IPS-15b (cell line): Measurements from ENCODE around the gene LHFPL3.

Experiments
- H3K27me3 ChIP-seq: one replicate; pipeline ENCODE4 v1.6.1; 2013; ENCODE audit warnings: low read length; ENCODE audit not compliant: control insufficient read depth, insufficient read depth
- H3K36me3 ChIP-seq: one replicate; pipeline ENCODE4 v1.6.1; 2013; ENCODE audit warnings: low read length; ENCODE audit not compliant: control insufficient read depth, insufficient read depth
- H3K4me1 ChIP-seq: one replicate; pipeline ENCODE4 v1.6.1; 2013; ENCODE audit warnings: mild to moderate bottlenecking, low read length; ENCODE audit not compliant: control insufficient read depth, insufficient read depth
- H3K4me3 ChIP-seq: one replicate; pipeline ENCODE4 v1.5.1; 2013; ENCODE audit warnings: low read depth, low read length
- H3K9ac ChIP-seq: one replicate; pipeline ENCODE4 v1.6.1; 2013; ENCODE audit warnings: low read depth, mild to moderate bottlenecking, low read length
- H3K9me3 ChIP-seq: one replicate; pipeline ENCODE4 v1.6.1; 2013; ENCODE audit warnings: mild to moderate bottlenecking, low read length; ENCODE audit not compliant: control insufficient read depth, insufficient read depth

Gene LHFPL3

DNA sequence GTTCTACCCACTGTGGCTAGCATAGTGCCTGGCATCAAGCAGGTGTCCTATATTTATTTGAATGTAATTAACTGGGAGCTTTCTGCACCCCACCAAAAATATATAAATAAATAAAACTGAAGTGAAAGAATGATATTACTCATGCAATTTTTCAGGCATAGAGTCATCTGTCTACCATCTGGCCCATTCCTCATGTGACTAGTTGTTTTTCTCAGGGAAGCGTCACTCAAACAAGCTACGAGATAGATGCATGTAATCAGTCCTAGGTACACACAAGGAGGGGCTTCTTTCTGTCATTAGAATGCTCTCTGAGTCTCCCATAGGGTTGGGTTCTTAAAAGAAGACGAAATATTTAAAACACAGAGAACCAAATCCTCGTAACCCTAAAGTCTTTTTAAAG lies 430.1 kb downstream of the LHFPL3 start:
- no peak overlapping the region for H3K9ac ChIP-seq
- H3K9me3 ChIP-seq: no peaks in the 10 kb centered on the region
- no peaks in the 10 kb centered on the region for H3K36me3 ChIP-seq
- H3K4me3 ChIP-seq: no peak overlapping the region
- H3K4me1 ChIP-seq: no peaks in the 10 kb centered on the region
- no peaks in the 10 kb centered on the region for H3K27me3 ChIP-seq

DNA sequence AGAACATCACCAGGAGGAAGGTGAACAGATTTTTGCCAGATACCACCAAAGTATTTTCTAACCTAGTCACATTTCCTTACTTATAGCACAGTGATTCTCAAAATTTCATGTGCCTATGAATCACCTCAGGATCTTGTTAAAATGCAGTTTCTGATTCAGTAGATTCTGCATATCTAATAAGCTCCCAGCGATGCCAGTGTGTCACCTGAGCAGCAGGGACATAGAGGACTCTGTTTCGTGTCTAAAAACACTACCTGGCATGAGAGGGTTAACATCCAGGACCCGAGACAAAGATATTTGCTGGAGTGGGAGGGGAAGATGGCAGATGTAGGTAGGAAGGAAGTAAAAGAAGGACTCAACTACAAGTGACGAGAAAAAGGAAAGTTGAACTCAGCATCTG lies 433.5 kb downstream of the LHFPL3 start:
- no peak overlapping the region for H3K9ac ChIP-seq
- no peak overlapping the region for H3K4me3 ChIP-seq
- H3K4me1 ChIP-seq: no peaks in the 10 kb centered on the region
- no peaks in the 10 kb centered on the region for H3K9me3 ChIP-seq
- H3K27me3 ChIP-seq: no peaks in the 10 kb centered on the region
- H3K36me3 ChIP-seq: no peaks in the 10 kb centered on the region

DNA sequence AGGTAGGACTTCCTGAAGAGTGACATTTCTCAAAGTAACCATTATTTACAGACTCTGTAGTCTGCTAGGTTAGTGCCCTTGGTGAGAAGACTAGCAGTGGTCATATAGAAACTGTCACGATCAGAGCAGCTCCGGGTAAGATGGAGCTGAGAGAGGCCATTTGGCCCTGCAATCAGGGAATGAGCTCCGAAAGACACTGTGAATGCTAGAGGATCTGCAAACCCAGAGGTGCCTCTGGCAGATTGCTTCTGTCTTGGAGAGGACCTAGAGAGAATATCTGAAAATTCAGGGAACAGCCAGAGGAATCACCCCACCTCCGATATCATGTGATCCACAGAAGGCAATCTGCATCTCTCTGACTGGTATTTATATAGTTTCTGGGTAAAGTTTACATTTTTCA lies 438.7 kb downstream of the LHFPL3 start:
- H3K9me3 ChIP-seq: no peaks in the 10 kb centered on the region

DNA sequence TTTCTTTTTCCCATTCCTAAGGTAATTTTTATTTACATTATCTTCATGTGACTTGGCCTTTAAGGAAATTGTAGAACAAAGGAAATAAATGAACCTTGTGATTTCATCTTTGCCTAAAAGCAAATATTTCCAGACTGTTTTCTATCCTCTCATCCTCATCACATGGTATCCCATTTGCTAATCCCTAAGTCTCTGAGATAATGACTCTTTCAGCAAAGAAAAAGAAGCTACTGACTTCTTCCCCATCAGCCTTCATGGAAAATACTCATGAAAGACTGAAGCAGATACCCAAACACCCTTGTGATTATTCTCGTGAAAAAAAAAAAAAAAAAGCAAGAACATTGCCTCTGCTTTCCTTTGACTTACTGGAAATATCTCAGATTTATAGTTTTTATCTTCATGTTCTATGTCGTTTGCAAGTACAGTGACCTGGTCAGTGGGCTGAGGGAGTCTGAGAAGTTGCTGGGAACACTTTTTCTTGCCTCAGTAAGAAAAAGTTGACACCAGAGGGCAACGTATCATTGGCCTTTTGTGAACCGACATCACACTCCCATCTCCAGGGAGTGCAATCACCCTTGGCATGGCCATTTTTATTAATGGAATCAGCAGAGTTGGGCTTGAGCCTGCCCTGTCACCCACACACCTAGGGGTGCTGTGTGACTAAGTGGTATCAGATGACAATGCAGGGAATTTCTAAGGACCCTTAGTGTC lies 439.6 kb downstream of the LHFPL3 start:
- no peaks in the 10 kb centered on the region for H3K36me3 ChIP-seq
- no peaks in the 10 kb centered on the region for H3K27me3 ChIP-seq
- H3K9ac ChIP-seq: no peak overlapping the region
- H3K4me1 ChIP-seq: peaks cover 5% of the 10 kb centered on the region
- no peaks in the 10 kb centered on the region for H3K9me3 ChIP-seq
- no peak overlapping the region for H3K4me3 ChIP-seq

More for the DNA sequence above, 438.7 kb downstream of the LHFPL3 start:
- Histone ChIP-seq H3K36me3 (no peaks in the 10 kb centered on the region), H3K4me3 (no peak overlapping the region), H3K9ac (no peak overlapping the region), H3K4me1 (no peaks in the 10 kb centered on the region), H3K27me3 (no peaks in the 10 kb centered on the region)

DNA sequence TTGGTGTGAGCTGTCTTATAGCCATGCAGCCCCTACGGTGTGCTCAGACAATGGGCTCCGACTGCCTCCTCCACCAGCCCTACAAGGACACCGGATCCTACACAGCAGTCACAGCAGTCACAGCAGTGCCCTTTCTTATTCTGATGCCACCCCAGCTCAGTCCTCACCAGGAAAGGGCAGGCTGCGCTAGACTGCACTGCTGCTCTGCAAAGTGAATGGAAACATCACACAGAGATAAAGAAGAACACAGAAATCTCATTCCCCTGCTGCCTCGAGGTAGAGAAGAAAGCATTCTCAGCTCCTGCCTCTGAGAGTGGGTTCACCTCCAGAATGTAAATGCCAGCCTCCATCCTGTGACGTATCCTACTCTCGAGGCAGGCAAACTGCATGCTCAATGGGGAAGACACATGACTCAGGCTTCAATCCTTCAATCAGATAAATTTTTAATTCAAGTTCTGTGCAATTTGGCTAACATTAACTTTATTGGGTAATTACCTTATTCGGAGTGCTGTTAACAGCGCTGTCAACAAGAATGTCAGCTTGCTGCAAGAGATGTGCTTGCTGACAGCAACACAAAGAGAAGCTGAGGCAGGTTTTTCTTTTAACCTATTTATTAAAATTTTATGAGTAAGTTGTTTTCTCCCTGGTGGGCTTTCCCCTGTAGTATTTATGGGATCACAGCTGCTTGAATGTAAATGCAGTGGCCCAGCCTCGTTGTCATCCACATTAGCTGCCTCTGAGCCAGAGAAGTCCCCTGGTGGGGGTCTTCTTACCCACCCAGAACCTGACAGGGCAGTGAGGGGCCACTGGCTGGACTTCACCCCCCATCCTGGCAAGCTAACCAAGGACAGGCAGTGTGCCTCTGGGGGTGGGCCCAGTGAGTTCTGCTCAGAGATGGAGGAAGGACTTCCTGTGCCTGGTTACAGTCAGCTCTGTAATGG lies 444.3 kb downstream of the LHFPL3 start:
- Histone ChIP-seq H3K9ac (no peak overlapping the region), H3K27me3 (no peaks in the 10 kb centered on the region), H3K4me1 (peaks cover 5% of the 10 kb centered on the region), H3K4me3 (no peak overlapping the region), H3K9me3 (no peaks in the 10 kb centered on the region), H3K36me3 (no peaks in the 10 kb centered on the region)

DNA sequence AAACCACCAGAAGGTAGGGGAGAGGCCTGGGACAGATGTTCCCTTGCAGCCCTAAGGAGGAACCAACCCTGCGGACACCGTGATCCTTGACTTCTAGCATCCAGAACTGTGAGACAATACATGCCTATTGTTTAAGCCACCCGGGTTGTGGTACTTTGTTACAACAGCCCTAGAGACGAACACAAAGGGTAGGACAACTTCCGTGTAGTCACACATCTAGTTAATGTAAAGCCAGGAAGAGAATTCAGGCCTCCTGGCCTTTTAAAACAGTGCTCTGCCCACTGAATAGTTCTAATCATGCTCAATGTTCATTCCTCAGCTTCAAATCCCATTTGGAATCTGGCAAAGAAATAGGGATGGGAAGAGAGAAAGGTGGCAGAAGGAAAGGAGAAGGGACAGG lies 445.4 kb downstream of the LHFPL3 start:
- H3K4me1 ChIP-seq: peaks cover 5% of the 10 kb centered on the region
- H3K36me3 ChIP-seq: no peaks in the 10 kb centered on the region
- no peak overlapping the region for H3K9ac ChIP-seq
- no peaks in the 10 kb centered on the region for H3K27me3 ChIP-seq
- H3K9me3 ChIP-seq: no peaks in the 10 kb centered on the region
- H3K4me3 ChIP-seq: no peak overlapping the region

DNA sequence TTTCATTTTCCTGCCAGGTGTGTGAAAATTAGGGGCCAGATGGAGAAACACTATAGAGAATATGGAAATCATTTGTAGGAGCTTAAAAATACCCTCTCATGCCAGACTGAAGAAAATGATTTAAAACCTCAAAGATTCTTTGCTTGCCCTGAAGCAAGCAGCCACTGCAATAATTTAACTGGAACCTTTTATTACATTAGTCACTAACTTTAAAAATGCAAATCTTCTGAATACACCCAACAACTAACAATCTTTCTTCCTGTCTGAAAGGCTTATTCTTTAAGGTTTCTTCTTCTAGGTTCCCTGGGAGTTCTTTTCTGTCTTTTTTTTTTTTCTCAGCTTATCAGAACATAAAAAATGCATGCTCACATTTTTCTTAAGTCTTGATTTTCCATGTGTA lies 447.1 kb downstream of the LHFPL3 start:
- H3K9me3 ChIP-seq: no peaks in the 10 kb centered on the region
- peaks cover 5% of the 10 kb centered on the region for H3K4me1 ChIP-seq
- no peak overlapping the region for H3K9ac ChIP-seq
- H3K4me3 ChIP-seq: no peak overlapping the region
- no peaks in the 10 kb centered on the region for H3K36me3 ChIP-seq
- no peaks in the 10 kb centered on the region for H3K27me3 ChIP-seq

DNA sequence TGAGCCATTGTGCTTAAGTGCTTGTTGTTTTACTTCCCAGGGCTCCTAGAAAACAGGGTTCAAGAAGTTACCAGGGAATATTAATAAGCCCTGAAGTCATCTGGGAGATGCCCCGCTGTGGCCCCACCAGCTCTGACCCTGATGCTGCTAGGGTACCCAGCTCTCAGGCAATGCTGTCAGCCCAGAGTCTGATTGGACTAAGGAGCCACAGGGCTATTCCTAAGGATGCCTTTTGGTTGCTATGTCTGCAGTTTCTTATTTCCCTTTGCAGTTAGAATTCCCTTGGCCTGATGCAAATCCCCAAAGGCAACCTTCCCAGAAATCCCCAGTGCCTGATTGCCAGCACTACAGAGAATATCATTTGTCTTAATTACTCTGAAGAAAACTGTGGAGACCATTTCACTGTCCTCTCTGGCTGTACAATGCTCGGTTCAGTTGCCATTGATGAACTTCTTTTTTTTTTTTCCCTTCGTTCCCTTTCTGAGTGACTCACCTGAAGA lies 448.9 kb downstream of the LHFPL3 start:
- Histone ChIP-seq H3K4me1 (peaks cover 5% of the 10 kb centered on the region), H3K9me3 (no peaks in the 10 kb centered on the region), H3K9ac (no peak overlapping the region), H3K36me3 (no peaks in the 10 kb centered on the region), H3K27me3 (no peaks in the 10 kb centered on the region), H3K4me3 (no peak overlapping the region)

DNA sequence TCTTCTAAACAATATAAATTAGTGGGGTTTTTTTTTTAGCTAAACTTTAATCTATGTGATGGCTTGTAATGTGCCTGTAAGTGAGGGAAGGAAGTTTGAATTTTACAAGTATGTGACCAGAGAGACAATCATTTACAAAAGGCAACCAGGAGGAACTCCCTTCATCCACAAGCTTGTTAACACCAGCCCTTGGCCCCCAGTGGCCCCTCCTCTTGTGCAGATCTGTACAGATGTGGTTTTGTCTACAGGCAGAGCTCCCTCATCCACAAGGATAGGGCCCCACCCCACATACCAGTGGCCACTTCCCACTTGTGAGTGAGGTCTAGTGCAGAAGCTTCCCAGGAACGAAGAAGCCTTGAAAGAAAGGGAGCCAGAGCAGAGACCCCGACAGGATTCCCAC lies 451.5 kb downstream of the LHFPL3 start:
- H3K9me3 ChIP-seq: no peaks in the 10 kb centered on the region
- no peak overlapping the region for H3K4me3 ChIP-seq
- no peaks in the 10 kb centered on the region for H3K27me3 ChIP-seq
- no peaks in the 10 kb centered on the region for H3K4me1 ChIP-seq
- no peaks in the 10 kb centered on the region for H3K36me3 ChIP-seq
- no peak overlapping the region for H3K9ac ChIP-seq

DNA sequence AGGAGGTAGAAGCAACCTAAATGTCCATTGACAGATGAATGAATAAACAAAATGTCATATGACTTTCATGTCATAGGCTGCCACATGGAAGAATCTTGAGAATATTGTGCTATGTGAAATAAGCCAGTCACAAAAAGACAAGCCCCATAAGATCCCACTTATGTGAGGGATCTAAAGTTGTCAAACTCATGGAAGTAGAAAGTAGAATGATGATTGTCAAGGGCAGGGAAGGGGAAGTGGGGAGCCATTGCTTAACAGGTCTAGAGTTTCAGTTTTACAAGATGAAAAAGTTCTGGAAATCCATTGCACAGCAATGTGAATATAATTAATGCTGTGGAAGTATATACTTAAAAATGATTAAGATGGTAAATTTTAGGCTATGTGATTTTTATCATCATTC lies 456.3 kb downstream of the LHFPL3 start:
- Histone ChIP-seq H3K9ac (no peak overlapping the region), H3K36me3 (no peaks in the 10 kb centered on the region), H3K4me3 (no peak overlapping the region), H3K27me3 (no peaks in the 10 kb centered on the region), H3K9me3 (no peaks in the 10 kb centered on the region), H3K4me1 (no peaks in the 10 kb centered on the region)

DNA sequence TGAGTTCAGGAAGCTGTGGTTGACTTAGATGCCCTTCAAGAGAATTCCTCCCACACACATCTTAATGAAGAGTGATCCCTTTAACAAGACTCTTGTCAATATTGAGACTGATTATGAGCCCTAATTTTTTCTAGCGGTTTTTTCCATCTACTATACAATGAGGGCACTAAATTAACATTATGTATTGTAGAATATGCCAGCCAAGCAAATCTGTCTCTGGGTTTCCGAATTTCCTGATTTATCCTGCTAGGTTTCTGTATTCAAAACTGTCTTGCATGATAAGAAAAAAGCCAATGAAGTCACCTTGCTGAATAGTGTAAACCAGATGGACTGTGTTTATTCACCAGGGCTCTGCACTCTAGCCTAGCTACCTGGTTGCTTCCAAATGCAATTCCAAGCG lies 461.4 kb downstream of the LHFPL3 start:
- H3K4me1 ChIP-seq: no peaks in the 10 kb centered on the region

DNA sequence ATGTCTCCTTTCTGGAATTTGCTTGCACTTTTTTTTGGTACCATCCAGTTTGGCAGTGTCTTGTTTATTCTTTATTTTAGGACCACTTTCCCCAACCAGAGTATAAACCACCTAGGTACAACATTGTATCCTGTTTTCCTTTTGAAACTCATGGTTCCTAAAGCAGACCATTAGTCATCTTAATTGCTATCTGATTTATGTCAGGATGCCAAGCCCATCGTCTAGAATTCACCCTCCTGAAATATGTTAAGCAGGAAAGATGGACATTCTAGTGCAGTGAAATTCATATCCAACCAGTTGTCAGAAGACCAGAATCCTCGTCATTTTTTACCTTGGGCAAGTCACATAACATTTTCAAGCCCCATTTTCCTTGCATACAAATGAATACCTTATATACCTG lies 462.0 kb downstream of the LHFPL3 start:
- Histone ChIP-seq H3K9me3 (no peaks in the 10 kb centered on the region), H3K27me3 (no peaks in the 10 kb centered on the region), H3K4me3 (no peak overlapping the region), H3K9ac (no peak overlapping the region), H3K4me1 (no peaks in the 10 kb centered on the region), H3K36me3 (no peaks in the 10 kb centered on the region)

More for the DNA sequence above, 461.4 kb downstream of the LHFPL3 start:
- H3K9ac ChIP-seq: no peak overlapping the region
- H3K9me3 ChIP-seq: no peaks in the 10 kb centered on the region
- H3K27me3 ChIP-seq: no peaks in the 10 kb centered on the region
- H3K36me3 ChIP-seq: no peaks in the 10 kb centered on the region
- H3K4me3 ChIP-seq: no peak overlapping the region
